ENCODE results near the gene MED13L.

Gene MED13L

DNA sequence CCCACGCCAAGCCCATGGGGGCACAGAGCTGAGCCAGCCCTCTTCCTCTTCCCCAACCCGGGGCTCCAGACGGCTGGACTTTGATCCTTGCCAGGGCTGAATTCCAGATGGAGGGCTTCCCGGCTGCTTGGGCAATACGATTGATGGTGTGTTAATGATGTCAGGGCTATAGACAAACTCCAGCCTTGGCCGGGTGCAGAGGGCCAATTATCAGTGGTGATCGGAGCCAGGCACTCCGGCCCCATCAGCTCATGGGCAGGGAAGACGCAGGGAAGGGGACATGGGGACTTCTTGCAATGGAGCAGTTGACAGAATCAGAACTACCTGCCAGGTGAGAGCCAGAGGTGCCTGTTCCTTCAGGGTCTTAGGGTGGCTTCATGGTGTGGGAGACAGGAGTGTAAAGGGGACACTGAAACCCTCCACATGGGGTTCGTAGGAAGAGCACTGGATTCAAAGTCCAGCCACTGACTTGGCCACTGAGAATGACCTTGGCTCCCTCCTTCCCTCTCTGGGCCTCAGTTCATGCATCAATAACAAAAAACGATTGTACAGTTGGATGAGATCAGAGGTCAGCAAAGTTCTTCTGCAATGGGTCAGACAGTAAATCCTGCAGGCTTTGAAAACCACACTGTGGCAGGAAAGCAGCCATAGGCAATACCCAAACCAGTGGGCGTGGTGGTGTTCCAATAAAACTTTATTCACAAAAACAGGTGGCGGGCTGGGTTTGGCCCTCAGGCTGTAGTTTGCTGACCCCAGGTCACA lies 333.7 kb downstream of the MED13L start:
- peak; percentile 17 for DNase-seq (ENCODE audit: low spot score)

DNA sequence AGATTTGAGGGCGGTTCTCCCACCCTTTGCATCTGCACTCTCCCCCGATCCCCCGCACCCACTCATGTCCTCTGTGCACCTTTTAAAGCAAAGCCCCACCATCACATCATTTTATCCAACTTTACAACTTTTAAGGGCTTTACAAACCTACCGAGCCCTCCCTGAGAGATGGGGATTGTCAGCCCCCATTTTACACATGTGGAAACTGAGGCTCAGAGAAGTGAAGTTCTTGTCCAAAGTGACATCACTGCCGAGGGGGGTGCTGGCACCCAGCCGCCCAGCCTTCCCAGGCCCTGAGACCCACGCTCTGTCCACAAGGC lies 334.2 kb downstream of the MED13L start:
- no peak for DNase-seq (ENCODE audit: low spot score)

DNA sequence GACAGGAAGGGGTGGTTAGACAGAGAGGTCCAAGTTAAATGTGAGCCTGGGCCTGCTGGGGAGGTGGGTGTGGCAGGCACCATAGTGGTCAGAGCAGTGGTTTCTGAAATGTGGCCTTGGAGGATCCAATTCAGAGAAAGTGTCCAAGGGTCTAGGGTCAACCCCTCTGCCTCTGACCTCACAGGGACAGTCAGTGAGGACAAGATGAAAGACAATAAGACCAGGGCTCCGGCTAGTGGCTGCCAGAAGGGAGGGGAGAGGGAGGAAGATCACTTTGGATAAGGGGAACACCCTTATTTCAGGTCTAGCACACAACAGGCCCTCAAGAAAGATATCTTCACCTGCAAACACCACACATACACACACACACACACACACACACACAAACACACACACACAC lies 335.1 kb downstream of the MED13L start:
- no peak for DNase-seq (ENCODE audit: low spot score)

DNA sequence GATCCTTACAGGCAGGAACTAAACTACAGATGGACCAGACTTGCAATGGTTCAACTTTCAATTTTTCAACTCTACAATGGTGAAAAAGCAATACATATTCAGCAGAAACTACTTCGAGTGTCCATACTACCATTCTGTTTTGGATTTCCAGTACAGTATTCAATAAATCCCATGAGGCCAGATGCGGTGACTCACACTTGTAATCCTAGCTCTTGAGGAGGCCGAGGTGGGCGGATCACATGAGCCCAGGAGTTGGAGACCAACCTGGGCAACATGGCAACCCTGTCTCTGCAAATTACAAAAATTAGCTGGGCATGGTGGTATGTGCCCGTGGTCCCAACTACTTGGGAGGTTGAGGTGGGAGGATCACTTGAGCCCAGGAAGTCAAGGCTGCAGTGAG lies 336.1 kb downstream of the MED13L start:
- DNase-seq (ENCODE audit: low spot score), result no peak

DNA sequence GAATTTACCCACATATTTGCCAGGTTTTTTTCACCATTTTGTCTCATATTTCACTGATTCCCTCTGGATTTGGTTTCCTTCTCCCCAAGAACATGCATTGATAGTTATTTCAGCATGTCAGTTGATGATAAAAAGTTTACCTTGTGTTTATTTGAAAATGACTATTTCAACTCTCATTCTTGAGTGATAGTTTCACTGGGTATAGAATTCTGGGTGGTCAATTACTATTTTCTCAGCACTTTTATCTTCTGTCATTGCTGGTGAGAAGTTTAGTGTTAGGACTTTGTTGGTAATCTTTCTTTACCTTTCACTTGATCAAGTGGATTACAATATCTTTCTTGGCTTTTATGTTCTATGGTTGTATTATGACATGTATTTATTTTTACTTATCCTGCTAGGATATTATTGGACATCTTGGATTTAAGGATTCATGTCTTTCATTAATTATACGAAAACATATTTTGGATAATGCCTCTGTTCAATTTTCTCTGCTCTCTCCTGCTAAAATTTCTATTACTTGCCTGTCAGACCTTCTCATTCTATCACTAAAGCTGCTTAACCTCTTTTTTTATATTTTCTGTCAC lies 338.6 kb downstream of the MED13L start:
- DNase-seq (ENCODE audit: low spot score), result no peak

DNA sequence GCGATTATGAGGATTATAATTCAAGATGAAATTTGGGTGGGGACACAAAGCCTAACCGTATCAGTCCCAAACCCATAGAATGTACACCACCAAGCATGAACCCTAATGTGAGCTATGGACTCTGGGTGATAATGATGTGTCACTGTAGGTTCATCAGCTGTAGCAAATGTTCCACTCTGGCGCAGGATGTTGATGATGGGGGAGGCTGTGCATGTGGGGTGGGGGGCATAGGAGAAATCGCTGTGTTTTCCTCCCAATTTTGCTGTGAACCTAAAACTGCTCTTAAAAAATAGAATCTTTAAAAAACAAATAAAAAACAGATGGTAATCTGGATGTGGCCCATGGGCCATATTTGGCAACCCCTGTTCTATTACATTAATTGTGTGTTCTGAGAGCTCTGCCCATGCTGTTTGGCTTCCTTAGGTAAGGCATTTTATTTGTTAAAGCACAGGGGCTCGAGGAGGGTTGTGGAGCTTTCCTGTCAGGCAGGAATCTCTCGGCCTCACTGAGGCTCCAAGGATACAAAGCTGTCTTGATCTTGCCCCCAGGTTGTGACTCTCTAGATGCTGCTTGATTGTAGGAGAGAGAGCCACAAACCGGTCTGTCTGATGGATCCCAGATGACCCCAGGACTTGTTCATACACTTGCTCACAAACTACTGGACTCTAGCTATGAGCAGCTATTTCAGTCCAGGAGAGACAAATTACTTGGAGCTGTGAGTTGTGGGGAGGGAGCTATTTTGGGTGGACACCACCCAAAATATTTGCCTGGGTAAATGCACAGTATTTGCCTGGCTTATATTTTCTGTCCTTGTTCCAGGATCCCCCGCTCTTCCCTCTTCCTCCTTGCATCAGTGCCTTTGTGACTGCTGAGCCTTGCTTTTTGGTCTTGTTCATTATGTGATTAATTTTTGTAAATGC lies 340.2 kb downstream of the MED13L start:
- no peak for DNase-seq (ENCODE audit: low spot score)

DNA sequence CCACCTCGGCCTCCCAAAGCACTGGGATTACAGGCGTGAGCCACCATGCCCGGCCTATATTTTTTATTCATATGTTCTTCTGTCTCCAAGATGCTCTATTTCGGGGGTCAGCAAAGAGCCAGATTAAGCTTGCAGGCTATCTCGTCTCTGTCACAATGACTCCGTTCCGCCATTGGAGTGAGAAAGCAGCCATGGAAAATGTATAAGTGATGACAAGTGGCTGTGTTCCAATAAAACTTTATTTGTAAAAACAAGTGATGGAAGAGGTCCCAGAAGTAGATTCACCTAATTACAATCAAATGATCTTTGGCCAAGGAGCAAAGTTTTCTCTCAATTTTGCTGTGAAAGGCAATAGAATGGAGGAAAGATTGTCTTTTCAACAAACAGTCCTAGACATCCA lies 342.6 kb downstream of the MED13L start:
- DNase-seq (ENCODE audit: low spot score), result no peak

DNA sequence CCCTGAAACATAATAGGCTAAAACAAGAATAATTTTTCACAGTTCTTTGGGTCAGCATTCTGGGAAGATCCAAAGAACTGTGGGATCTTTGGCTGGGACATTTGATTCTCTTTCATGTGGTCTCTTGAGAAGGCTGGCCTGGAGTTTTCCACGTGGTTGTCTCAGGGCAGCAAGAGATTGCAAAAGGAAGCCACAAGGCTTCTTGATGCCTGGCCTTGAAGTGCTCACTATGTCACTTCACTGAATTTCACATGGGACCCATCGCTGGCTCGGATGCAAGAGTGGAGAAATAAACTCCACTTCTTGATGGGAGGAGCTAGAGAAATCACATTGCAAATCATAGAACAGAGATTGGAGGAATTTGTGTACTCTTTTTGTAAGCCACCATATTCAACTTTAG lies 343.4 kb downstream of the MED13L start:
- no peak for DNase-seq (ENCODE audit: low spot score)

DNA sequence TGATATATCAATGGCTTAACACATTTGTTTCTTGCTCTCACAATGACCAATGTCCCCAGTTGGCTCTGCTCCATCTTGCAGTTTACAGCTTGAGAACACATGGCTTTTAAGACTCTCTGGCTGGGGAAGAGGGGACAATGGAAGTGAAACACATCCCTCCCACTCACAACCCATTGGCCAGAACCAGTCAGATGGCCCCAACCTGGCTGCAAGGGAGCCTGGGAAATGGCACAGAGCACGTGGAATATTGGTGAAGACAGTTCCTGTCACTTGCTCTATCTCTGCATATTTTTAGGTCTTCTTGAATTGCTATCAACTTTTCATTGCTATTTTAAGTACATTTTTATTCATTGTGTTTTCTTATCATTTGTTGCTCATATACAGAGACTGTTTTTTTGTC lies 345.4 kb downstream of the MED13L start:
- DNase-seq (ENCODE audit: low spot score), result no peak

DNA sequence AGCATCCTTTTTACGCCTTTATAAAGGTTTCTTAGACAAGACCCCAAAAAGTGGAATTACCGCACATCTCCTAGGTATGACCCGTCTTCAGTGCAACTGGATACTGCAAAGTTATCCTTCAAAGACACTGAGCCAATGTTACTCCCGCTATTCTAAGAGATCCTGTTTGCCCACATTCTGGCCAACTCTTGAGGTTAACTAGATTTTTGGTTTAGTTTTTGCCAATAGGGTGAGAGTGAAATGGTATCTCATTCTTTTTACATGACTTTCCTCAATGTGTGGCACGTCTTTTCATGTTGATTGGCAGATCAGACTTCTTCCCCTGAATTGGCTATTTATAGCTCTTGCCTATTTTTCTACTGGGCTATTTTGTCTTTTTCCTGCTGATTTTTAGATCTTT lies 347.2 kb downstream of the MED13L start:
- DNase-seq (ENCODE audit: low spot score), result no peak

DNA sequence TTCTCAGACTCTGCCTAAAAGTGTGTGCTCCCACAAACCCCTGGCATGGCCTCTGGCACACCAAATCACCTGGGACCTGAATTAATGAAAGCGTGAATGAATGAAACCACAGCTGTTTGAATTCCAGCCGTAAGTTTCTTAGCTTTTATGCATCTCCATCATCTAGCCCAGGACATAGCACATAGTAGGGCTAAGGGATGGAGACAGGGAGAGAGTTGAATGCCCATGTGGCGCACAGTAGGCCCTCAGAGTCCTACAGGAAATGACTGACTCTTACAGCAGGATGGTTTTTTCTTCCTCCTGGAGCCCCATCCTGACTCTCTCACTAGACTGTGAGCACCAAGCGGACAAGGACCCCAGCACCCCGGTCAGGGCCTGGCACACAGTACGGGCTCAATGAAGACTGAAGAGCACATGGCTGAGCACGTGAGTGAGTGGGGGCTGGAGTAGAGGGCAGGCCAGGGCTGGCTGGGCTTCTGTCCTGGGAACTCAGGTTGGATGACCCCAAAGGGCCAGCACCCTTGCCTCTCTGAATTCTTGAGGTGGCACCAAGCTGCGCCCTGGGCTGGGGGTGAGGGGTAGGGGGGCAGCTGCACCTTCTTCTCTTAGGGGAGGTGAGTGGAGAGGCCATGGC lies 351.3 kb downstream of the MED13L start:
- DNase-seq (ENCODE audit: low spot score), result no peak

DNA sequence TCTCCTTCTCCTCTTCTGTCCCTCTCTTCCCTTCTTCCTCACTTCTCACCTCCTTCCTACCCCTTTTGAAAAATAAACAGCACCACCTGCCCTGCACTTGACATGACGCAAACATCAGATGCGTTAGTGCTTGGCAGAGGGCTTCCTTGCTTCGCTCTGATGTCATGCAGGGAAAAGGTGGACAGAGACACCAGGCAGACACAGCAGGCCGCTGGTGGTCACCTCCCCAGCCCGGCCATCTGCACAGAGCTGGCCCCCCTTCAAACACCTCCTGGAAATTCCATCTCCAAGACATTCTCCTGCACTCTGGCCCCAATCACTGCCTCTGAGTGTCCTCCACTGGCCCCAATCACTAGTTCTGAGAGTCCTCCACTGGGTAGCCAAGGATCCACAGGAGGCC lies 353.6 kb downstream of the MED13L start:
- DNase-seq (ENCODE audit: low spot score), result no peak

DNA sequence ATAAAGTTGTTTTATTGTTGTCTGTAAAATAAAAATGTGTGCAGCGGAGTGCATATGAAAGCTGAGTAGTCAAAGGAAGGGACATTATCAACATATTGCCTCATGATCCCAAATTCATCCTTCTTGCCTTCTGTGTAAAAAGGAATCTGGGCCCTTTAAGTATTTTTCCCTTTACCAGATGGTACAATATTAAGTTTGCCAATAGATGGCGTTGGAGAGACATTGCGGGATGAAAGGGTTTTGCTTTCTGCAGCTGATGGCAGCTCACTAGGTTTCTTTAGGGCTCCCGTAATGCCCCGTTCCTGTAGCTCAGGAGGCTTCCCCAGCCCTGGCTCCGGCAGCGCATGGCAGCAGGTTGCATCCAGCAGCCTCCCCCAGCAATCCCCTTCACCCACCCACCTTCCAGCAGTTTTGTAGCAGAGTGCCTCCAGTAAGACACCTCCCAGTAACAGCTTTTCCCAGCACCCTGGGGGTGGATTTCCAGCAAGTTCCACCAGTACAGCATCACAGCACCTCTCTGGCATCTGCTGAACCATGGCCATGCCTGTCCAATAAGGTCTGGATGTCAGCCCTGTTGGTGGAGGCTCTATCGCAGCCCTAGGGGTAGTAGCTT lies 354.4 kb downstream of the MED13L start:
- DNase-seq (ENCODE audit: low spot score), result peak; percentile 35

DNA sequence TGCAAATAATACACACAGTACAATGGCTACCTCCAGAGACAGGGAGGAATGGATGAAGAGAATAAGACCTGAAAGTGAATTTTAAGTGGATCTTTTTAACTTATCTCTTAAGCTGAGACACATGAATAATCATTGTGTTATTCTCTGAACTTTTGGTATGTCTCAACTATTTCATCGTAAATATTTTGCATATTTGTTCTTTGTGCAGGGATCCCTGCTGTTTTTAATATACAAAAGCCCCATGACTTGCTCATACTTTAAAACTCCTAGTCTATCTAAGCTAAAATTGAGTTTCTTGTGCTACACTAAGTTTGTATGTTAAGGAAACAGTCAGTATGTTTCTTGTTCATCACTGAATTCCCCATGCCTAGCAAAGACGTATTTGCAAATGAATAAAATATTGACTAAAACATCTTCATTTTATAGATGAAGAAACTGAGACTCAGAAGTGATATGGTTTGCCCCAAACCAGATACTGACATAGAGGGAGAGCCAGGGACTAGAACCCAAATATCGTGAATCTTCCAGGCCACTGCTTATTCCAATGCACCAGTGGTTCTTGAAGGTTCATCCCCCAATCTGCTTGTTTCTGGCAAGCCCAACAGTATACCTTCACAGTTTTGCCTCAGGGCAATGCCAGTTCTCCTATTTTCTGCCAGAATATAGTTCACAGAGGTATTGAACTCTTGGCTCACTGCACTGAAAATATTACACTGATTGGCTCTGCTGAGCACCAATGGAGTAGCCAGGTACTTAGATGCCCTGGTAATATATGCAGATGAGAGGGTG lies 356.9 kb downstream of the MED13L start:
- no peak for DNase-seq (ENCODE audit: low spot score)

DNA sequence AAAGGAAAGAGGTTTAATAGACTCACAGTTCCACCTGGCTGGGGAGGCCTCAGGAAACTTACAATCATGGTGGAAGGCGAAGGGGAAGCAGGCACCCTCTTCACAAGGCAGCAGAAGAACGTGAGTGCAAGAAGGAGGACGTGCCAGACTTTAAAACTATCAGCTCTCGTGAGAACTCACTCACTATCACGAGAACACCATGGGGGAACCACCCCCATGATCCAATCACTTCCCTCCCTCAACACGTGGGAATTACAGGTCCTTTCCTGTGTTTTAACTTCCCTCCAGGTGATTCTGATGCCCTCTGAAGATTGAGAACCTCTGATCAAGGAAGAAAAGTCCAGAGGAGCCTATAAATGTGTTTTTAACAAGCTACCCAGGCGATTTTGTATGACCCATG lies 358.7 kb downstream of the MED13L start:
- DNase-seq (ENCODE audit: low spot score), result no peak

DNA sequence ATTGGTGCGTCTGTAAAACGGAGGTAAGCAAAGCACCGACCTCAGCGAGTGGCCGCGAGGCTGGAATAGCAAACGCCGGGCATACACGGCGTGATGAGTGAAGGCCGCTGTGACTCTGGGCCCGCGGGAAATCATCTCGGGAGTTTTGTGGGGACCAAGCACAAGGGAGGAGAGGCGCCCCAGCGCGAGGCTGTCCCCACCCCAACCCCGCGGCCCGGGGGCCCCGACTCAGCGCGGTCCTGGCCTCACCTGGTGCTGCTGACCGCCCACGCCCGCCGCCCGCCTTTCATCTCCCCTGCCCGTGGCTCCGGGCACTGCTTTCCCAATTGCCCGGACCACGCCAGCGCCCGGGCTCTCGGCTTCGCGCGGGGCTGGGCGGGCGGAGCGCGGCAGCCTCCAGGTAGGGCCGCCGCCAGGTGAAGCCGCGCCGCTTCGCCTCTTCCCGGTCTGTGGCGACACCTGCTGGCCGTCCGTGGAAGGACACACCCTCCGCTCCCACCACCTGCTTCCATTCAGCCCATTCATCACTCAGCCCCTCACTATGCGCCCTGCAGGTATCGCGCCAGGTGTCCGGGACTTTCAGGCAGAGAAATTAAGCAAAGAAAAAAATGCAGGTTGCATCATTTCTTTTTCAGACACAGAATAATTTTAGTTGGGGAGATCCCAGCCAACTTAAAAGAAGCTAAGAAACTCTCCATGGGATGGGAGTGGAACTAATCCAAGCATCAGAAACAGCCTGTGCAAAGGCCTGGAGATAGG lies 360.4 kb downstream of the MED13L start:
- peak; percentile 44 for DNase-seq (ENCODE audit: low spot score)

DNA sequence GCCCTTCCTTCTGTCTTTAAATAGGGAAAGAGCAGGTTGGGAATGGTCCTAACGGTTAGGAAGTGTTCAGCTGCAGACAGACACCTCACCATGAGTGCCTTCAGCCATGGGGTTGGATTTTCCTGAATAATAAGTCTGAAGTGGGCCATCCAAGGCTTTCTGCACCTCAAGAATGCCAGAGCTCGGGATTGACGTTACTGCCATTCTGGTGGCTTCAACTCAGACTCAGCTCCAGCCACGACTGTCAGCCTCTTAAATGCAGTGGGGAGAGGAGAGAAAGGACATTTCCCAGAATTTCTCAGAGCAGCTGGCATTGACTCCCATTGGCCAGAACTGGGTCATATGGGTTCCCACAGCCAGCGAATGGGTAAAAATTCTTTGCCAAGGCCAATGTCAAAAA lies 363.4 kb downstream of the MED13L start:
- no peak for DNase-seq (ENCODE audit: low spot score)

DNA sequence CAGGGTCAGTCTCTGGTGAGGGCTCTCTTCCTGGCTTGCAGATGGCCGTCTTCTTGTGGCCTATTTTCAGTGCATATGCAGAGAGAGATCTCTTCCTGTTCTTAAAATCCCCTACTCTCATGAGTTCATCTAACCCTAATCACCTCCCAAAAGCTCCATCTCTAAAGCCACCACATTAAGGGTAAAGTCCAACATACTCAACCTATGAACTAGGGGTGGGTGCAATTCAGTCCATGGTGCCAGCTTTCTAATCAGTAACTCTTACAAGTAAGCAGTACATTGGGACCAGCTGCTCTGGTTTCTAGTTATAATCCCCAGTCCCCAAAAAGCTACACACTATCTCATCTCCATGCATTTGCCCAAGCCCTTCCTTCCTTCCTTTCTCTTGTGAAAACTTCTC lies 365.1 kb downstream of the MED13L start:
- DNase-seq (ENCODE audit: low spot score), result no peak

DNA sequence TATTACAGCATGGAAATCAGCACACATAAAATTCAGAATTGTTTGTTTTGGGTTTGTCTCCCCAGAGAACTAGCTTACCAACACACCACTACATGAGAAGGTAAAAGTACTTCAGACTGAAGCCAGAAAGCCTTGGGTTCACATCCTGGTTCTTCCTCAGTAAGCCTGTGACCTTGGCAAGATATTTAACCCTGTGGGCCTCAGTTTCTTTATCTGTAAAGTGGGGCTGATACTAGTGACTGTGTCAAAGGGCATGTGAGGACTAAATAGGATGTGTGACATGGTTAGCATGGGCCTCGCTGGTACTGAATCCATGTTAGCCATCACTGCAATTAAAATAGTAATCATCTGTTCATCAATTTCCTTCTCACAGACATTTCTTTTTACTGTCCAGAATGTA lies 366.1 kb downstream of the MED13L start:
- DNase-seq (ENCODE audit: low spot score), result no peak

DNA sequence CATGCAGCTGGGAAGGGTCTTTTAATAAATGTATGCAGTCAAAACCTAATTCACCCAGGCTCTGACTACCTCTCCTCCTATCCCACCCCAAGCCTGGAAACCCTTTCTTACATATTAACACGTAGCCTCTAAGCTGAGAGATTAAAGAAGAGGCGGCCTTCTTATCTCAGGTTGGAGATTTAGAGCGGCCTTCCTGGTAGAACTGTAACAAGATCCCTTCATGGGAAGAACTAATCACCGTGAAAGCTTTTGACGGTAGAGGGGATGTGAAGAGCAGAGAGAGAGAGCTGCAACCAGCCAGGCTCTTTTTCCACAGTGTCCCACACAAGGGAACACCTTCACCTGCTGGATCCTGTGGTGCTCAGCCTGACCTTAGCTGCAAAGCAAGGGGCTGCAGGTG lies 367.4 kb downstream of the MED13L start:
- no peak for DNase-seq (ENCODE audit: low spot score)

Measured in HuH-7.5 (cell line).